HL-60 (cell line): ENCODE measurements around the gene TIMM8B.

Experiments used
- GABPA ChIP-seq: IDR thresholded peaks from 2 replicates; pipeline ENCODE4 v1.6.1; 2012; ENCODE audit warnings: low read depth
- POLR2AphosphoS5 ChIP-seq: IDR thresholded peaks from 2 replicates; pipeline ENCODE4 v1.6.1; 2012; ENCODE audit warnings: low read depth
- REST ChIP-seq: IDR thresholded peaks from 2 replicates; pipeline ENCODE4 v1.6.1; 2012; ENCODE audit warnings: low read depth; ENCODE audit not compliant: insufficient replicate concordance
- TF ChIP-seq, protein P1 (sequence below): IDR thresholded peaks from one replicate; pipeline ENCODE4 v1.5.1; 2011; ENCODE audit warnings: low read length, control low read depth, inconsistent platforms; ENCODE audit not compliant: insufficient read depth

- TF ChIP-seq, protein P1, sequence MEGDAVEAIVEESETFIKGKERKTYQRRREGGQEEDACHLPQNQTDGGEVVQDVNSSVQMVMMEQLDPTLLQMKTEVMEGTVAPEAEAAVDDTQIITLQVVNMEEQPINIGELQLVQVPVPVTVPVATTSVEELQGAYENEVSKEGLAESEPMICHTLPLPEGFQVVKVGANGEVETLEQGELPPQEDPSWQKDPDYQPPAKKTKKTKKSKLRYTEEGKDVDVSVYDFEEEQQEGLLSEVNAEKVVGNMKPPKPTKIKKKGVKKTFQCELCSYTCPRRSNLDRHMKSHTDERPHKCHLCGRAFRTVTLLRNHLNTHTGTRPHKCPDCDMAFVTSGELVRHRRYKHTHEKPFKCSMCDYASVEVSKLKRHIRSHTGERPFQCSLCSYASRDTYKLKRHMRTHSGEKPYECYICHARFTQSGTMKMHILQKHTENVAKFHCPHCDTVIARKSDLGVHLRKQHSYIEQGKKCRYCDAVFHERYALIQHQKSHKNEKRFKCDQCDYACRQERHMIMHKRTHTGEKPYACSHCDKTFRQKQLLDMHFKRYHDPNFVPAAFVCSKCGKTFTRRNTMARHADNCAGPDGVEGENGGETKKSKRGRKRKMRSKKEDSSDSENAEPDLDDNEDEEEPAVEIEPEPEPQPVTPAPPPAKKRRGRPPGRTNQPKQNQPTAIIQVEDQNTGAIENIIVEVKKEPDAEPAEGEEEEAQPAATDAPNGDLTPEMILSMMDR = no peak
- TF ChIP-seq REST (no peak), POLR2AphosphoS5 (no peak), GABPA (no peak)
These were observed 31.6 kb upstream of the TIMM8B start for GRCh38 chr11:112118176-112118575.
